Gastrocnemius medialis (tissue), 4 donors: ENCODE data around the gene CAND1.

Experiments
- POLR2A ChIP-seq, 2 donors: fragments of 450-650 bp; IDR thresholded peaks; one replicate each; pipeline ENCODE4 v1.6.1; 2017; ENCODE audit warnings: antibody characterized with exemption in 2 of 2, mild to moderate bottlenecking in 2 of 2, moderate library complexity in 2 of 2
- TF ChIP-seq, protein P1 (sequence below), 5 experiments: fragments of 450-650 bp in 3 of 5; fragments of 200-600 bp in 2 of 5; sonication (generic) in 2 of 5; IDR thresholded peaks in 4 of 5; conservative IDR thresholded peaks in 1 of 5; 1 replicate in 4 of 5; 2 replicates in 1 of 5; pipeline ENCODE4 v1.5.1; 2016 to 2019; ENCODE audit warnings: antibody characterized with exemption in 5 of 5, mild to moderate bottlenecking in 3 of 5, moderate library complexity in 3 of 5

DNA sequence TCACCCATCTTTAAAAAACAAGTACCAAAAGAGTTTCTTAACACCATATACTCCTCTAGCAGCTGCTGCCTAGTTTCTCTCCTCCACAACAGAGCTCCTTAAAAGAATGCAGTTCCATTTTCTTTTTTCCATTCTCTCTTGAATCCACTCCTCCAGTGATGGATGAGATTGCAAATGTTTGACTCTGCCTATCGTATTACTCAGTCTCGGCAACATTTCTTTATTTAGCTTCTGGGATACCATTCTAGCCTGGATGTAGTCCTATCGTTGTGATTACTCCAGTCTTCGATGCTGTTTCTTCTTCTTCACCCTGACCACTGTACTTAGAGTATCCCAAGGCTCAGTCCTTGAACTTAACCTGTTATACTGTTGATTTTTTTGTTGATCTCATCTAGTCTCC is 30.8 kb downstream of the CAND1 start:
- TF ChIP-seq, protein P1, sequence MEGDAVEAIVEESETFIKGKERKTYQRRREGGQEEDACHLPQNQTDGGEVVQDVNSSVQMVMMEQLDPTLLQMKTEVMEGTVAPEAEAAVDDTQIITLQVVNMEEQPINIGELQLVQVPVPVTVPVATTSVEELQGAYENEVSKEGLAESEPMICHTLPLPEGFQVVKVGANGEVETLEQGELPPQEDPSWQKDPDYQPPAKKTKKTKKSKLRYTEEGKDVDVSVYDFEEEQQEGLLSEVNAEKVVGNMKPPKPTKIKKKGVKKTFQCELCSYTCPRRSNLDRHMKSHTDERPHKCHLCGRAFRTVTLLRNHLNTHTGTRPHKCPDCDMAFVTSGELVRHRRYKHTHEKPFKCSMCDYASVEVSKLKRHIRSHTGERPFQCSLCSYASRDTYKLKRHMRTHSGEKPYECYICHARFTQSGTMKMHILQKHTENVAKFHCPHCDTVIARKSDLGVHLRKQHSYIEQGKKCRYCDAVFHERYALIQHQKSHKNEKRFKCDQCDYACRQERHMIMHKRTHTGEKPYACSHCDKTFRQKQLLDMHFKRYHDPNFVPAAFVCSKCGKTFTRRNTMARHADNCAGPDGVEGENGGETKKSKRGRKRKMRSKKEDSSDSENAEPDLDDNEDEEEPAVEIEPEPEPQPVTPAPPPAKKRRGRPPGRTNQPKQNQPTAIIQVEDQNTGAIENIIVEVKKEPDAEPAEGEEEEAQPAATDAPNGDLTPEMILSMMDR (IDR thresholded peaks at IDR 0.05 in 4 of 5, conservative IDR thresholded peaks at IDR 0.05 in 1 of 5): no peak
- TF ChIP-seq POLR2A (IDR thresholded peaks at IDR 0.05): no peak
